ENCODE data around the gene SENP8.
"Not testable (repeated sequence)": the region's sequence is repeated elsewhere in the genome, so short reads cannot be mapped to it uniquely, and the experiment has no call there.

SENP8 gene

DNA sequence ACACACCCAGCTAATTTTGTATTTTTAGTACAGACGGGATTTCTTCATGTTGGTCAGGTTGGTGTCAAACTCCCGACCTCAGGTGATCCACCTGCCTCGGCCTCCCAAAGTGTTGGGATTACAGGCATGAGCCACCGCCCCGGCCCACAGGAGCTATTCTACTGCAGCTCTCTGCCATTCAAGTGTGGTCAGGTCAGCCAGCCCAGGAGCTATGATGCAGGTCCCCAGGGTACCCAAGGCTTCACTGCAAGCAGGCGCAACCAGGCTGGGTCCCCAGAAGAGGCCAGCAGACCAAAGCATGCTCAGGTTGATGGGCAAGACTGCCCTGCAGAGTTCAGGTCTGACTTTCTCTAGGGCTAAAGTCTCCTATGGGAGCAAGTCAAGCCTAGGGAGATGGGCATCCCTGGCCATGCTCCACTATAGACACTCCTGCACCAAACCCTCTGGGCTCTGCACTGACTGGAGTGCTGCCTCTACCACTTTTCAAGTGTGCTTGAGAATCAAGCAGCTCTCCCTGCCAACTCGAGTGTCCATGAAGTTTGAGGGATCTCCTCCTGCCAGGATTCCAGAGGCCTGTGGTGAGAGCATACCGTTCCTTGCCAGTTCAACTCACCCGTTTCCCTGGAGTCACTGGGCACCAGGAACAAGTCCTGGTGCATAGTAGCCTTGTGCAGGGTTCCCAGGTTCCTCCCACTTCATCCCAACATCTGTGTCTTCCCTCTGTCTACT, 31.1 kb upstream of the SENP8 start:
- Histone ChIP-seq H3K36me3 (ENCODE audit: control insufficient read depth, insufficient read depth, low read length) (no peaks in the 10 kb centered on the region), H3K27ac (ENCODE audit: low read depth, low read length, severe bottlenecking) (no peak overlapping the region), H3K4me1 (ENCODE audit: control insufficient read depth, insufficient read depth, low read length, poor library complexity, severe bottlenecking) (no peaks in the 10 kb centered on the region), H3K4me3 (ENCODE audit: extremely low read depth, insufficient read depth, low read length, poor library complexity, severe bottlenecking) (no peak overlapping the region), H3K9me3 (ENCODE audit: control insufficient read depth, low read length) (no peaks in the 10 kb centered on the region)
- WGBS, 2 experiments (ENCODE audit: insufficient coverage in 2 of 2) = 94 to 99% methylated on average over 8 to 9 of the region's 9 CpGs

DNA sequence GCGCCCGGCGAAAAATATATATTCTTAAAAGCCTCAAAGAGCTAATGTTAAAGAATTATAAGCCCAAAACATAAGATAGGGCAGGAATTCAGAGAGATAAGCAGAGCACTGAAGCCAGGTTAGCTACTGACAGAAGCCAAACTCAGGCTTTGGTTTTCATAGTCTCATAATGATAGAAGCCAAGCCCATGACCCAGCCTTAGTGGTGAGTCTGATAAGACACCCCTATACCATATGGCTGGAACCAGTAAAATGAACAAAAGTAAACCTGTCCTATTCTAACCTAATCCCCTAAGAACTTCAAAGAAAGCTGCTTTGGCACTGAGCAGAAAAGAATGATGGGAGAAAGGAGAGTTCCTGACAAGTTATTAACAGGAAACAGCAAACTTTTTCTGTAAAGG, 26.2 kb upstream of the SENP8 start:
- H3K36me3 ChIP-seq (ENCODE audit: control insufficient read depth, insufficient read depth, low read length) = peaks cover 4% of the 10 kb centered on the region
- no peak overlapping the region for H3K4me3 ChIP-seq (ENCODE audit: extremely low read depth, insufficient read depth, low read length, poor library complexity, severe bottlenecking)
- peaks cover under 1% of the 10 kb centered on the region for H3K9me3 ChIP-seq (ENCODE audit: control insufficient read depth, low read length)
- no CpG with 5 or more reads among the region's 3 CpGs for WGBS, 2 experiments (ENCODE audit: insufficient coverage in 2 of 2)
- H3K4me1 ChIP-seq (ENCODE audit: control insufficient read depth, insufficient read depth, low read length, poor library complexity, severe bottlenecking) = no peaks in the 10 kb centered on the region
- H3K27ac ChIP-seq (ENCODE audit: low read depth, low read length, severe bottlenecking) = no peak overlapping the region

DNA sequence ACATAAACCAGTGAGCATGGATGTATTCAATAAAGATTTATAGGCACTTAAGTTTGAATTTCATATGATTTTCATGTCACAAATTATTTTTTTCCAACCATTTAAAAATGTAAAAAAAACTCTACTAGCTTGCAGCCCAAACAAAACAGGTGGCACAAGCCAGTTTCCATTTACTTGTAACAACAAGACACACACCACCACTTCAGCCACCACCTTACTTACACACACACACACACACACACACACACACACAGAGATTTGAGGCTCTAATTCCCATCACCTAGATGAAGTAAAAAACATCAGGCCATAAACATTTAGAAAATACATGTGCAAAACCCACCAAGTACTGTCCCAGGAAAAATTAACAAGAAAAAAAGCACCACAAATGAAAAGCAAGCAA, 25.5 kb upstream of the SENP8 start:
- no peaks in the 10 kb centered on the region for H3K4me1 ChIP-seq (ENCODE audit: control insufficient read depth, insufficient read depth, low read length, poor library complexity, severe bottlenecking)
- no peak overlapping the region for H3K27ac ChIP-seq (ENCODE audit: low read depth, low read length, severe bottlenecking)

DNA sequence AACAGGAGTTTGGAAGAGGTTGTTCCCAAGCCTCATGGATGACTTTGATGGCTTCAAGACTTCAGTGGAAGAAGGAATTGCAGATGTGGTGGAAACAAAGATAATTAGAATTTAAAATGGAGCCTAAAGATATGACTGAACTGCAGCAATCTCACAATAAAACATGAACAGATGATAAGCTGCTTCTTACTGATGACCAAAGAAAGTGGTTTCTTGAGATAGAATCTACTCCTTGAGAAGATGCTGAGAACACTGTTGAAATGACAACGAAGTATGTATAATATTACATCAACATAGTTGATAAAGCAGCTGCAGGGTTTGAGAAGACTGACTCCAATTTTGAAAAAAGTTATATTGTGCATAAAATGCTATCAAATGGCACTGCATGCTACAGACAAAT, 21.4 kb upstream of the SENP8 start:
- H3K4me3 ChIP-seq (ENCODE audit: extremely low read depth, insufficient read depth, low read length, poor library complexity, severe bottlenecking) = no peak overlapping the region
- H3K36me3 ChIP-seq (ENCODE audit: control insufficient read depth, insufficient read depth, low read length) = peaks cover 4% of the 10 kb centered on the region
- H3K4me1 ChIP-seq (ENCODE audit: control insufficient read depth, insufficient read depth, low read length, poor library complexity, severe bottlenecking) = no peaks in the 10 kb centered on the region
- no peak overlapping the region for H3K27ac ChIP-seq (ENCODE audit: low read depth, low read length, severe bottlenecking)
- peaks cover 3% of the 10 kb centered on the region for H3K9me3 ChIP-seq (ENCODE audit: control insufficient read depth, low read length)
- no CpG with 5 or more reads among the region's 1 CpG for WGBS, 2 experiments (ENCODE audit: insufficient coverage in 2 of 2)

More for the DNA sequence above, 25.5 kb upstream of the SENP8 start:
- H3K4me3 ChIP-seq (ENCODE audit: extremely low read depth, insufficient read depth, low read length, poor library complexity, severe bottlenecking) = no peak overlapping the region
- peaks cover 3% of the 10 kb centered on the region for H3K9me3 ChIP-seq (ENCODE audit: control insufficient read depth, low read length)
- H3K36me3 ChIP-seq (ENCODE audit: control insufficient read depth, insufficient read depth, low read length) = peaks cover 4% of the 10 kb centered on the region

DNA sequence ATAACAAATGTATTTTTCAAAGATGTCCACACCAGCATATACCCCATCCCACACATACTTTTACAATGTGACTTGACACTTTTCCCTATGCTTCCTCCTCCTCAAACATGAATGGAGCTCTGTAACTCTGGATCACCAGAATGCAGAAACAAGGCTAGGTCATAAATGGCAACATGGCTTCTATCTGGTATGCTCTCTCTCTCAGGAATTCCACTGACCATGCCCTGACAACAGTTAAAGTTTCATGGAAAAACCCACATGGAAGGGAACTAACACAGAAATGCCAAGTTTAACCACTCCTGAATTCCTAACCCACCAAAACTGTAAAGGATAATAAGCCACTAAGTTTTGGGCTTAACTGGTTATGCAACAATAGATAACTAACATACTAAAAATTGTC, 20.2 kb upstream of the SENP8 start:
- Histone ChIP-seq H3K4me3 (ENCODE audit: extremely low read depth, insufficient read depth, low read length, poor library complexity, severe bottlenecking) (no peak overlapping the region), H3K27ac (ENCODE audit: low read depth, low read length, severe bottlenecking) (no peak overlapping the region), H3K9me3 (ENCODE audit: control insufficient read depth, low read length) (peaks cover 3% of the 10 kb centered on the region), H3K36me3 (ENCODE audit: control insufficient read depth, insufficient read depth, low read length) (peaks cover 4% of the 10 kb centered on the region), H3K4me1 (ENCODE audit: control insufficient read depth, insufficient read depth, low read length, poor library complexity, severe bottlenecking) (no peaks in the 10 kb centered on the region)

DNA sequence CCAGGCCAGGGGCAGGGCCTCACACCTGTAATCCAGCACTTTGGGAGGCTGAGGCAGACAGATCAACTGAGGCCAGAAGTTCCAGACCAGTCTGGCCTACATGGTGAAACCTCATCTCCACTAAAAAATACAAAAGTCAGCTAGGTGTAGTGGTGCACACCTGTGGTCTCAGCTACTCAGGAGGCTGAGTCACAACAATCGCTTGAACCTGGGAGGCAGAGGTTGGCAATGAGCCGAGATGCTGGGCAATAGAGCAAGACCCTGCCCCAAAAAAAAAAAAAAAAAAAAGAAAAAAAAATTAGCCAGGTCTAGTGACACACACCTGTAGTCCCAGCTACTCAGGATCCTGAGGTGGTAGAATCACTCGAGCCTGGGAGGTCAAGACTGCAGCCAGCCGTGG, 19.0 kb upstream of the SENP8 start:
- WGBS, 2 experiments (ENCODE audit: insufficient coverage in 2 of 2) = 92 to 100% methylated on average over 3 to 4 of the region's 4 CpGs
- H3K4me3 ChIP-seq (ENCODE audit: extremely low read depth, insufficient read depth, low read length, poor library complexity, severe bottlenecking) = no peak overlapping the region
- H3K27ac ChIP-seq (ENCODE audit: low read depth, low read length, severe bottlenecking) = no peak overlapping the region
- H3K36me3 ChIP-seq (ENCODE audit: control insufficient read depth, insufficient read depth, low read length) = peaks cover 4% of the 10 kb centered on the region
- no peaks in the 10 kb centered on the region for H3K4me1 ChIP-seq (ENCODE audit: control insufficient read depth, insufficient read depth, low read length, poor library complexity, severe bottlenecking)
- H3K9me3 ChIP-seq (ENCODE audit: control insufficient read depth, low read length) = peaks cover 3% of the 10 kb centered on the region

DNA sequence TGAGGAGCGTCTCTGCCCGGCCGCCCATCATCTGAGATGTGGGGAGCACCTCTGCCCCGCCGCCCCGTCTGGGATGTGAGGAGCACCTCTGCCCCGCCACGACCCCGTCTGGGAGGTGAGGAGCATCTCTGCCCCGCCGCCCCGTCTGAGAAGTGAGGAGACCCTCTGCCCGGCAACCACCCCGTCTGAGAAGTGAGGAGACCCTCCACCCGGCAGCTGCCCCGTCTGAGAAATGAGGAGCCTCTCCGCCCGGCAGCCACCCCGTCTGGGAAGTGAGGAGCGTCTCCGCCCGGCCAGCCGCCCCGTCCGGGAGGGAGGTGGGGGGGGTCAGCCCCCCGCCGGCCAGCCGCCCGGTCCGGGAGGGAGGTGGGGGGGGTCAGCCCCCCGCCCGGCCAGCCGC, 17.7 kb upstream of the SENP8 start:
- not testable (repeated sequence) for H3K9me3 ChIP-seq (ENCODE audit: control insufficient read depth, low read length); H3K4me1 ChIP-seq (ENCODE audit: control insufficient read depth, insufficient read depth, low read length, poor library complexity, severe bottlenecking); H3K36me3 ChIP-seq (ENCODE audit: control insufficient read depth, insufficient read depth, low read length); H3K4me3 ChIP-seq (ENCODE audit: extremely low read depth, insufficient read depth, low read length, poor library complexity, severe bottlenecking); H3K27ac ChIP-seq (ENCODE audit: low read depth, low read length, severe bottlenecking)
- WGBS, 2 experiments (ENCODE audit: insufficient coverage in 2 of 2) = 100% methylated on average over 2 of the region's 33 CpGs; no CpG with 5 or more reads in 1 of the 2 experiments

DNA sequence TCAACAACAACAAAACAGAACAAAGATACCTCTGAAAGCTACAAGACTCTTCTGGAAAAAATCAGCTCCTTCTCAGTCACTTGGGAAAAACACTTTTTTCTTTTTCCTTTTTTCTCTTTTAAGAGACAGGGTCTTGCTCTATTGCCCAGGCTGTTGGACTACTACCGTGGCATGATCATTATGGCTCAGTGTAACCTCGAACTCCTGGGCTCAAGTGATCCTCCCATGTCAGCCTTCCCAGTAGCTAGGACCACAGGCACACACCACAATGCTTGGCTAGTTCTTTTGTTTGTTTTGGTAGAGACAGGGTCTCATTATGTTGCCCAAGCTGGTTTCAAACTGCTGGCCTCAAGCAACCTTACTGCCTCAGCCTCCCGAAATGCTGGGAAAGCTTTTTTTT, 13.1 kb upstream of the SENP8 start:
- no peaks in the 10 kb centered on the region for H3K4me1 ChIP-seq (ENCODE audit: control insufficient read depth, insufficient read depth, low read length, poor library complexity, severe bottlenecking)
- WGBS, 2 experiments (ENCODE audit: insufficient coverage in 2 of 2) = 93 to 94% methylated on average over 3 of the region's 3 CpGs
- no peak overlapping the region for H3K27ac ChIP-seq (ENCODE audit: low read depth, low read length, severe bottlenecking)
- no peaks in the 10 kb centered on the region for H3K36me3 ChIP-seq (ENCODE audit: control insufficient read depth, insufficient read depth, low read length)
- no peaks in the 10 kb centered on the region for H3K9me3 ChIP-seq (ENCODE audit: control insufficient read depth, low read length)
- H3K4me3 ChIP-seq (ENCODE audit: extremely low read depth, insufficient read depth, low read length, poor library complexity, severe bottlenecking) = no peak overlapping the region

DNA sequence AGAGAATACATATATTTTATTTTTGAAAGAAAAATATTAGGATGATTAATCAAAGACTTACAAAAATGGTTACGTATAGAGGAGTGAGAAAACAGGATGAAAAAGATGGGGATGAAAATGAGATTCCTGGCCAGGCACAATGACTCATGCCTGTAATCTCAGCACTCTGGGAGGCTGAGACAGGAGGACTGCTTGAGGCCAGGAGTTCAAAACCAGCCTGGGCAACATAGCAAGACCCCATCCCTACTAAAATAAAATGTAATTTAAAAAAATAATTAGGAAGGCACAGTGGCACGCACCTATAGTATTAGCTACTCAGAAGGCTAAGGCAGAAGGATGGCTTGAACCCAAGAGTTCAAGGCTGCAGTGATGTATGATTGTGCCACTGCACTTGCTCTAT, 12.1 kb upstream of the SENP8 start:
- no peak overlapping the region for H3K4me3 ChIP-seq (ENCODE audit: extremely low read depth, insufficient read depth, low read length, poor library complexity, severe bottlenecking)

DNA sequence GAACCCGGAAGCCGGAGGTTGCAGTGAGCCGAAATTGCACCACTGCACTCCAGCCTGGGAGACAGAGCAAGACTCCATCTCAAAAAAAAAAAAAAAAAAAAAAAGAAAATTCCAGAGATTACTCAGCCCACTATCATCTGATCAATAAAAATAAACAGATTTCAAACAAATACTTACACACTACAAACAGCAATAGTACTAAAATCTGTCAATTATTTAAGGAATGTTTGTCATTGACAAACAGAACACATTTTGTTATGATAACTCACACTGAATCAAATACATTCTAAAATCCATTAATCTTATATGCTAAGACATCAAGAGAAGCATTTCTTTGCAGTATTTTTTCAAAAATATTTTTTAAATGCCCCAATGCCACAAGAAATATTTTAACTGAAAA, 7.8 kb upstream of the SENP8 start:
- no peak overlapping the region for H3K27ac ChIP-seq (ENCODE audit: low read depth, low read length, severe bottlenecking)
- 85 to 100% methylated on average over 2 to 3 of the region's 3 CpGs for WGBS, 2 experiments (ENCODE audit: insufficient coverage in 2 of 2)
- H3K4me3 ChIP-seq (ENCODE audit: extremely low read depth, insufficient read depth, low read length, poor library complexity, severe bottlenecking) = no peak overlapping the region
- H3K36me3 ChIP-seq (ENCODE audit: control insufficient read depth, insufficient read depth, low read length) = no peaks in the 10 kb centered on the region
- no peaks in the 10 kb centered on the region for H3K4me1 ChIP-seq (ENCODE audit: control insufficient read depth, insufficient read depth, low read length, poor library complexity, severe bottlenecking)
- no peaks in the 10 kb centered on the region for H3K9me3 ChIP-seq (ENCODE audit: control insufficient read depth, low read length)

More for the DNA sequence above, 12.1 kb upstream of the SENP8 start:
- Histone ChIP-seq H3K36me3 (ENCODE audit: control insufficient read depth, insufficient read depth, low read length) (no peaks in the 10 kb centered on the region), H3K27ac (ENCODE audit: low read depth, low read length, severe bottlenecking) (no peak overlapping the region), H3K4me1 (ENCODE audit: control insufficient read depth, insufficient read depth, low read length, poor library complexity, severe bottlenecking) (no peaks in the 10 kb centered on the region), H3K9me3 (ENCODE audit: control insufficient read depth, low read length) (no peaks in the 10 kb centered on the region)
- WGBS, 2 experiments (ENCODE audit: insufficient coverage in 2 of 2) = 100% methylated on average over 1 of the region's 2 CpGs; no CpG with 5 or more reads in 1 of the 2 experiments

DNA sequence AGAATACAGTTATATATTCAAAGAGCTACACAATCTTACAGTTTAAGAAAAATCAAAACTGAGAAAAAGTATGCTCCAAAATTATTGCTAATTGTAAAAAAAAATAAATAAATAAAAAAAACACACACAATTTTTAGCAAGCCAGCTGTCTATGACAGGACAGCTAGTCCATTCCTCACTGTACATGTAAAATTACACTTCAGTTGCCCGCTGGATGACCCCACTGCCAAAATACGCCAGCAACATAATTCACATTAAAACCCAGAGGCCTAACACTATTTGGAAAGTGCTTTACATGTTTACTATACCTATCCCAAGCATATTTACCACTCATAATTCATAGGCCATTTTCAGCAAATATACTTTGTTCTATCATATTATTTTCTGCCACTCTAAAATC, 6.1 kb upstream of the SENP8 start:
- Histone ChIP-seq H3K36me3 (ENCODE audit: control insufficient read depth, insufficient read depth, low read length) (no peaks in the 10 kb centered on the region), H3K9me3 (ENCODE audit: control insufficient read depth, low read length) (no peaks in the 10 kb centered on the region), H3K4me1 (ENCODE audit: control insufficient read depth, insufficient read depth, low read length, poor library complexity, severe bottlenecking) (peaks cover 8% of the 10 kb centered on the region), H3K27ac (ENCODE audit: low read depth, low read length, severe bottlenecking) (no peak overlapping the region), H3K4me3 (ENCODE audit: extremely low read depth, insufficient read depth, low read length, poor library complexity, severe bottlenecking) (no peak overlapping the region)
- WGBS, 2 experiments (ENCODE audit: insufficient coverage in 2 of 2) = 92 to 100% methylated on average over 2 of the region's 2 CpGs
